HG03159 (cell line): Measurements from ENCODE around the gene KCNJ9.
"Not testable (repeated sequence)": the region's sequence is repeated elsewhere in the genome, so short reads cannot be mapped to it uniquely, and the experiment has no call there.

Experiments
- ATAC-seq: cut with Tn5 transposase; IDR thresholded peaks from one replicate; pipeline ENCODE4 v1.9.1; 2021; ENCODE audit warnings: mild to moderate bottlenecking, moderate library complexity; ENCODE audit not compliant: unreplicated experiment

Gene KCNJ9

GRCh38 chr1:160124705-160125478 lies 43.6 kb downstream of the KCNJ9 start:
- no peak for ATAC-seq

GRCh38 chr1:160125746-160126145 lies 44.4 kb downstream of the KCNJ9 start:
- no peak for ATAC-seq

GRCh38 chr1:160126342-160126741 lies 45.0 kb downstream of the KCNJ9 start:
- not testable (repeated sequence) for ATAC-seq

DNA sequence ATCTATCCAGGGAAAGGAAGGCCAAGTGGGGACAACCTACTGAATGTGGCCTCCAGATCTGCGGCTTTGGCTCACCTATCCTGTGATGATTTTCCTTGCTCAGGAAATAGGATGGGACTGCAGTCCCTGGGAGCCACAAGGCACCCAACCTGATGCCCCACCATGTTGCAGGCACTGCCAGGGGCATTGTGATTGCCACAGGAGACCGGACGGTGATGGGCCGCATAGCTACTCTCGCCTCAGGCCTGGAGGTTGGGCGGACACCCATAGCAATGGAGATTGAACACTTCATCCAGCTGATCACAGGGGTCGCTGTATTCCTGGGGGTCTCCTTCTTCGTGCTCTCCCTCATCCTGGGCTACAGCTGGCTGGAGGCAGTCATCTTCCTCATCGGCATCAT lies 46.0 kb downstream of the KCNJ9 start:
- no peak for ATAC-seq

- no peak for ATAC-seq
Measured at GRCh38 chr1:160127865-160128523, 46.7 kb downstream of the KCNJ9 start.

- ATAC-seq = no peak
Measured at GRCh38 chr1:160128636-160129035, 47.3 kb downstream of the KCNJ9 start.

GRCh38 chr1:160129046-160129445 lies 47.7 kb downstream of the KCNJ9 start:
- ATAC-seq = no peak

DNA sequence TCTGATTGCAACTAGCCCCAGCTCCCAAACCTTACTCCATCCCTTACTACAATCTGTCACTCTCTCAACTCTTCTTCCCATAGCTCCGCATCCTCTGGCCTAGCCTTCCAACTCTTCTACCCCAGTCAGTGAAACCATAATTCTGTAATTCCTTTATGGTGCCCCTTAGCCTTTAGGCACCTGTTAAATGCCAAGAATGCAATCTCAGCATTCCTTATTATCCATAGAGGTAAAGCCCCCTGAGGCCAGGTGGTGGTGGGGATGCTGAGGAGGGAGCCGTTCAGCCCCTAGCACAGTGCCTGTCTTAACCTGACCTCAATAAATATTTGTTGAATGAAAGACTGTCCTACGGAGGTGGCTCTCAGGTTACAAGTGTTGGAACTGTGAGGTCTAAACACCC lies 48.2 kb downstream of the KCNJ9 start:
- no peak for ATAC-seq

- ATAC-seq = no peak
Measured at GRCh38 chr1:160129966-160130365, 48.6 kb downstream of the KCNJ9 start.

DNA sequence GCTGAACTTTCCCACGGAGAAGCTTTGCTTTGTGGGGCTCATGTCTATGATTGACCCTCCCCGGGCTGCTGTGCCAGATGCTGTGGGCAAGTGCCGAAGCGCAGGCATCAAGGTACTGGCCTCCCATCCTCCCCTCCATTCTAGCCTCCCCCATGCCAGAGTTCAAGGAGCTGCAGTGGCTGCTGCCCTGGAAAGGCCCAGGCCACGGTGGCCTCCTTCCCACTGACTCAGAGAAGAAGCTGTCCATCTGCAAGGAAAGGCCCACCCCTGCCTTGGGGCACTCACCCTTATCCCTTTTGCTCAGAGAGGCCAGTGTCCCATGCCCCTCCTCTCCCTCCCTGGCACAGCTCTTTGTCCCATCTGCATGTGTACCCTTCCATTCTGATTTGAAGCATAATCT lies 49.1 kb downstream of the KCNJ9 start:
- no peak for ATAC-seq

- ATAC-seq = no peak
Measured at GRCh38 chr1:160130939-160131338, 49.6 kb downstream of the KCNJ9 start.

DNA sequence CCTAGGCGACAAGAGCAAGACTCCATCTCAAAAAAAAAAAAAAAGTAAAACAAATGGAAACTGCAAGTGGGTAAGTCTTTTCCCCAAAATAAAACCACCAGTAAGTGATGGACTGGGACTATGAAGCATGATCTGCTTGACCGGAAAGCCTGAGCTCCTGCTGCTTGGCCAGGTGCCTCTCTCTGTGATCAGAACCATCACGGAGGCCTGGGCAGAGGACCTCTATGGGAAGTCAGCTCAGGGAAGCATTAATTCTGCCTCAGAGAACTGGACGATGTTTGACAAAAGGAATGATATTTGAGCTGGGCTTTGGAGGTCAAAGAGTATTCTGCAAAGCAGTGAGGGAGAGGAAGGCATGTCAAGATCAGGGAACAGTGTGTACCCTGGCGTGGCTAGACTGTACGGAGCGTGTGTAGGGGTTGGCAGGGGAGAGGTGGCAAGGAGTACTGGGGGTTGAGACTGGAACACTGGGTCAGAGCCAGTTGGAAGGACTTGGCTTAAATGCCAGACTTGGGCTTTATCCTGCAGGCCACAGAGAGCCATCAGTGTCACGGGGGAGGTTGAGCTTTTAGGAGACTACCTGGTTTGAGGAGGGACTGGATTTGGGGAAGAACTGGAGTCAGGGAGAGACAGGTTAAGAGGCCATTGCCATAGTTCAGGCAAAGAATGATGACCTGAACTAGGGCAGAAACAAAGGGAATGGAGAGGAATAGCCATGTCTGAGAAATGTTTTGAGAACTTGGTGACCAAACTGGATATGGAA lies 50.6 kb downstream of the KCNJ9 start:
- no peak for ATAC-seq

- ATAC-seq = no peak
Measured at GRCh38 chr1:160133990-160134770, 52.8 kb downstream of the KCNJ9 start.

DNA sequence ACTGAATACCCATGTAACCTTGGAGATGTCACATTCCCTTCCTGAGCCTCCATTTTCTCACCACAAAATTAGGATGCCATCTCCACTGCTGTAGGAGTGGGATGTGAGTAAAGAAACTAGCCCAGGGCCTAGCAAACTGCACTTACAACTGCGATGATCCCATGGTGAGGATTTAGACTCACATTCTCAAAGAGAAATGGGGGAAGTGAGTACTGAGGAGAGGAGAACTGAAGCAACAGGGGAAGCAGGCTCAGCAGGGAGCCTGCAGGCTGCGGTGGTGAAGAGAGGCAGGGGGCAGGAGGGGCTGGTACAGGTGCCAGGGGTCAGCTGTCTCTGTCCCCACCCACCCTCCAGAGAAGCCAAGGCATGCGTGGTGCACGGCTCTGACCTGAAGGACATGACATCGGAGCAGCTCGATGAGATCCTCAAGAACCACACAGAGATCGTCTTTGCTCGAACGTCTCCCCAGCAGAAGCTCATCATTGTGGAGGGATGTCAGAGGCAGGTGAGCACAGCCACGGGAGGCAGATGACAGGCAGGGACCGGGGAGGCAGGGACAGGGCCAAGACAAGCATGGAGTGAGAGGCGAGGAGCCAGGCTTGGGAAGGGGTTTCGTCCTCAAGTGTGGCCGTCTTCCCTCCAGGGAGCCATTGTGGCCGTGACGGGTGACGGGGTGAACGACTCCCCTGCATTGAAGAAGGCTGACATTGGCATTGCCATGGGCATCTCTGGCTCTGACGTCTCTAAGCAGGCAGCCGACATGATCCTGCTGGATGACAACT lies 53.6 kb downstream of the KCNJ9 start:
- no peak for ATAC-seq

- ATAC-seq = no peak
Measured at GRCh38 chr1:160136121-160136925, 55.0 kb downstream of the KCNJ9 start.

DNA sequence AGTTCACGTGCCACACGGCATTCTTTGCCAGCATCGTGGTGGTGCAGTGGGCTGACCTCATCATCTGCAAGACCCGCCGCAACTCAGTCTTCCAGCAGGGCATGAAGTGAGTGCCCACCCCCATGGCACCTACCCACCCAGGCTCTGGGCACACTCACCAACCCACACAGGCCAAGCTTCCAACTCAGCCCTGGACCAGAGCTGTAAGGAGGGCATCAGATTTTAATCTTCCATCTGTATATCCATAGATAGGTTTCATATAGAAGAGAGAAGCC lies 55.5 kb downstream of the KCNJ9 start:
- ATAC-seq = no peak

- ATAC-seq = no peak
Measured at GRCh38 chr1:160137216-160137862, 56.0 kb downstream of the KCNJ9 start.

DNA sequence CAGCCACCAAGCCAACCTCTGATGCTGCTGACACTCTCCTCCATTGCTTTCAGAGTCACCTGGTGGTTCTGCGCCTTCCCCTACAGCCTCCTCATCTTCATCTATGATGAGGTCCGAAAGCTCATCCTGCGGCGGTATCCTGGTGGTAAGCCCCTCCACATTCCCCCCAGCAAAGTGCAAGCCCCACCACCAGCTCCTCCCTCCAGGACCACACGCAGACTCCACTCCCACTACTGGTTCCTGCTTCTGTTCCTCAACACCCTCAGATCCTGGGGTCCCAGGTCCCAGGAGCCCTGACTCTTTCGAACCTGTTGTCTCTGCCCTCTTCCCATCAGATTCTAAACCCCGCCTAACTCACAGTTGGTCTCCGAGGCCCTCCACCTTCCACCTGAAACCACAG lies 58.5 kb downstream of the KCNJ9 start:
- ATAC-seq = no peak
